ENCODE measurements around the gene INIP.

INIP gene

DNA sequence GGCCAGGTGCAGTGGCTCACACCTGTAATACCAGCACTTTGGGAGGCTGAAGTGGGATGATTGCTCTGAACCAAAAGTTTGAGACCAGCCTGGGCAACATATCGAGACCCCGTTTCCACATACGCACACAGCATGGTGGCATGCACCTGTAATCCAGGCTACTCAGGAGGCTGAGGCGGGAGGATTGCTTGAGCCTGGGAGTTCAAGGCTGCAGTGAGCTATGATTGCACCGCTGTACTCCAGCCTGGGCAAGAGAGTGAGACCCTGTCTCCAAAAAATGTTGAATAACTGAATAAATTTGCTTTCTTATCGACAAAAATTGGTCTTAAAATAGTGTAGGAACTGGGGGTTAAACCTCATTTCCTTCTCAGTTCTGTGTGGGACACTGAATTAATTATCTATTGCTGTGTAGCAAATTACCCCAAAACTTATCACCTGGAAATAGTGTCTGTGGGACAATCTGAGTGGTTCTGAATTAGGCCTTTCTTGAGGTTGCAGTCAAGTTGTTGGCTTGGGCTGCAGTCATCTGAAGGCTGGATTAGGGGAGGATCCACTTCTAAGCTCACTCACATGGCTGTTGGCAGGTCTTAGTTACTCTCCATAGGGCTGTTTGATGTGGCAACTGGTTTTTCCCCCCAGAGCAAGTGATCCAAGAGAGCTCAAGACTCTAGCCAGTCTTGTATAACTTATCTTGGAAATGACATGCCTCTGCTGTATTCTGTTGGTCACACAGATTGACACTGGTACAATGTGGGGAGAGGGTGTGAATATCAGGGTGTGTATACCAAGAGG, 34.6 kb upstream of the INIP start:
- TF ChIP-seq GATA3 (IDR thresholded peaks at IDR 0.05; ENCODE audit: low read depth, low read length) (no peak), GATA2 (IDR thresholded peaks at IDR 0.05; ENCODE audit: low read depth, low read length) (no peak)

DNA sequence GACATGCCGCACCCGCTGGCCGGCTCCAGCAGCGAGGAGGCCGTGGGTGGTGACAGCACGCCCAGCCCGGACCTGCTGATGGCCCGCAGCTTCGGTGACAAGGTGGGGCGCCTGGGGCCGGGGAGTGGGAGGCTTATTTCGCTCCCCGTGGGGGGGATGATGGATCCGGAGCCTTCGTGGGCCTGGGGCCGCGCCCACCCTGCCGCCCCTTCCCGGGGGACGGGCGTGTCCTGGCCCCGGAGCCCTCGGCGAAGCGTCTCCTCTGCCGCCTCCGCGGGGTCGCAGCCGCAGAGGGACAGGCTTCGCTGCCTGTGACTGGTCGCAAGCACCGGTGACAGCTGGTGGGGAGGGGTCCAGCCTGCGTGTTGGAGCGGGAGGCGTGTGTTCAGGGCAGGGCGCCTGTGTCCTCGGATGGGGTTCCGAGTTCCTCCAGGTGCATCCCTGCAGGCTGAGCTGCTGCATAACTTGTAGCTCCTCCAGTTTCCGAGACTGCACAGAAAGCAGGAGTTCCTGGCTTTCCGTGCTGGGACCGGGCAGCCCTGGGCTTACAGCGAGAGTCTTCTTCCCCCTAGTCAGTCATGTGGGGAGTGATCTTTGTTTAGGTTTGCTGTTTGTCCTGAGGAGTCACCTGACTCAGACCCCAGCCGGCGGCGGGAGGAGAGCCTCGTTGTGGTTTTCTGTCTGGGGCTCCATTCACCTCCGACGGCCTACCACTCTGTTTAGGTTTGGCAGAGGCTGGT, 33.3 kb upstream of the INIP start:
- no peak for TF ChIP-seq GATA3 (IDR thresholded peaks at IDR 0.05; ENCODE audit: low read depth, low read length)
- TF ChIP-seq GATA2 (IDR thresholded peaks at IDR 0.05; ENCODE audit: low read depth, low read length): no peak

DNA sequence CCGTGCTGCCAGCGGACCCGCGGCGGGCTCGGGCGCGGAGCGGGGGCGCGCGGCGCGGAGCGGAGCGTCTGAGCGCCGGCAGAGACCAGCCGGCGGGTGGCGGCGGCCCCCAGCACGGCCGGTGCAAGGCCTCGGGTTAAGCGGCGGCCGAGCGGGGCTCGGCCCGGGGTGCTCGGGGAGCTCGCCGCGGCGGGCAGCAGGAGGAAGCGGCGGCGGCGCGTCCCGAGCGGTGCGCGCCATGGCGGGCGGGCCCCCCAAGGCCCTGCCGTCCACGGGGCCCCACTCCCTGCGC, 32.8 kb upstream of the INIP start:
- TF ChIP-seq GATA3 (IDR thresholded peaks at IDR 0.05; ENCODE audit: low read depth, low read length) (no peak), GATA2 (IDR thresholded peaks at IDR 0.05; ENCODE audit: low read depth, low read length) (no peak)

DNA sequence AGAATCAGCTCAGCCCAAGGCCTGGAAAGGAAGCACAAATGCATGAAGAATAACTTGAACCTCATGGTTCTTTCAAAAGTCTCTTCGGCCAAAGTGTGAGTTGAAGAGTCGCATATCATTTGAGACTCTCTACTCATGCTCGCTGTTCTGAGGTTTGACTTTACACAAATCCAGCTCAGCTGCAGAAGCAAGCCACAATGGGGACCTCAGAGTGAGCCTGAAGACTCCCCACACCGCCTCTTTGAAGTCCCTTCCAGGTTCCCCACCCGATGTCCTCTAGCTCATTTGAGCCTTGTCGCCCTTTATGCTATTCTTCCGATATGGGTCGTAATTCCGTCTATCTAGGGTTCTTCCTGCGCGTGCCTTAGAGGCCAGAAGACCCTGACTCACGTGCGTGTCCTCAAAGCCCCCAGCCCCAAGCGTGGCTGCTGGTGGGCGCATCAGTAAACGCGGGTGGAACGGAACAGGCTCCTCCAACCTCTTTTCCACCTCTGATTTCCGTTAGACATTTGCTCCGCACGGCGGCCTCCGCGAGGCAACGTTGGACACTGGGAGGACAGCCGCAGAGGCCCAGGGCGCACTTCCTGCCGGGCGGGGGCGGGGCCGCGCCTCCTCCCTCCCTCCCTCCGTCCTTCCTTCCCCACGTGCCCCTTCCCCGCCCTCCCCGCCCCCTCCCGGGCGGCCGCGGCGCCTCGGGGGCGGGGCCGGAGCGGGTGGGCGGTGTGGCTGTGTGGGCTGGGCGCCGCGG, 32.3 kb upstream of the INIP start, which contains the start of gene SNX30:
TSS of gene SNX30 (plus strand) at position 745 of the 748 bp plus-strand sequence. CDS start 242 bp downstream, outside the sequence.
- TF ChIP-seq GATA3 (IDR thresholded peaks at IDR 0.05; ENCODE audit: low read depth, low read length) (no peak), GATA2 (IDR thresholded peaks at IDR 0.05; ENCODE audit: low read depth, low read length) (no peak)

- TF ChIP-seq GATA3 (IDR thresholded peaks at IDR 0.05; ENCODE audit: low read depth, low read length): no peak
- no peak for TF ChIP-seq GATA2 (IDR thresholded peaks at IDR 0.05; ENCODE audit: low read depth, low read length)
Measured at GRCh38 chr9:112747094-112747493, 29.2 kb upstream of the INIP start.

- TF ChIP-seq GATA2 (IDR thresholded peaks at IDR 0.05; ENCODE audit: low read depth, low read length) (no peak), GATA3 (IDR thresholded peaks at IDR 0.05; ENCODE audit: low read depth, low read length) (no peak)
Measured at GRCh38 chr9:112744177-112744576, 26.3 kb upstream of the INIP start.

GRCh38 chr9:112743216-112743836, 25.4 kb upstream of the INIP start:
- no peak for TF ChIP-seq GATA3 (IDR thresholded peaks at IDR 0.05; ENCODE audit: low read depth, low read length)
- no peak for TF ChIP-seq GATA2 (IDR thresholded peaks at IDR 0.05; ENCODE audit: low read depth, low read length)

GRCh38 chr9:112734892-112735291, 17.0 kb upstream of the INIP start:
- TF ChIP-seq GATA3 (IDR thresholded peaks at IDR 0.05; ENCODE audit: low read depth, low read length): no peak
- TF ChIP-seq GATA2 (IDR thresholded peaks at IDR 0.05; ENCODE audit: low read depth, low read length): no peak

GRCh38 chr9:112731971-112732370, 14.1 kb upstream of the INIP start:
- TF ChIP-seq GATA3 (IDR thresholded peaks at IDR 0.05; ENCODE audit: low read depth, low read length): no peak
- no peak for TF ChIP-seq GATA2 (IDR thresholded peaks at IDR 0.05; ENCODE audit: low read depth, low read length)

- TF ChIP-seq GATA3 (IDR thresholded peaks at IDR 0.05; ENCODE audit: low read depth, low read length) (no peak), GATA2 (IDR thresholded peaks at IDR 0.05; ENCODE audit: low read depth, low read length) (no peak)
Measured at GRCh38 chr9:112728401-112728800, 10.5 kb upstream of the INIP start.

- TF ChIP-seq GATA2 (IDR thresholded peaks at IDR 0.05; ENCODE audit: low read depth, low read length) (no peak), GATA3 (IDR thresholded peaks at IDR 0.05; ENCODE audit: low read depth, low read length) (no peak)
Measured at GRCh38 chr9:112726428-112726827, 8.5 kb upstream of the INIP start.

DNA sequence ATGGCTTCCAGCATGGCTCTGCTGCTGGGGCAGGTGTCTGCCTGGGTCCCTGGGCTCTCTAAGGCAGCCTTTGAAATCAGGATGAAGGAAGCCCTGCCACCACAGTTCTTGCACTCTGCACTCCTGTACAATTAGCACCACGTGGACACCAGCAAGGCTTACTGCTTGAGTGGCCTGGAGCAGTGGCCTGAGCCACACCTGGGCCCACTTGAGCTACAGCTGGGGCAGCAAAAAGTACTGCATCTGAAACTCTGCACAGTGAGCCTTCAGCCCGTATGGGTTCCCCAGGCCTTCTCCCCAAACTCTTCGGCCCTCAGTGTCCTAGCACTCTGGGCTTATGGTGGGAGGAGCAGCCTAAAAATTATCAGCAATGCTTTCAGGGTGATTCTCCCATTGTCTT, 8.0 kb upstream of the INIP start:
- no peak for TF ChIP-seq GATA3 (IDR thresholded peaks at IDR 0.05; ENCODE audit: low read depth, low read length)
- TF ChIP-seq GATA2 (IDR thresholded peaks at IDR 0.05; ENCODE audit: low read depth, low read length): no peak

GRCh38 chr9:112720113-112720780, 2.3 kb upstream of the INIP start:
- TF ChIP-seq GATA2 (IDR thresholded peaks at IDR 0.05; ENCODE audit: low read depth, low read length) (no peak), GATA3 (IDR thresholded peaks at IDR 0.05; ENCODE audit: low read depth, low read length) (no peak)
